ENCODE measurements around the gene GRM4. TPM values are rescaled to one million over a fixed set of nuclear protein-coding genes. Genes with fewer than 3 reads are reported as not detected.

The GRM4 gene
- total and polyA plus RNA-seq, 10 donors, result 0.02 to 0.26 (median 0.09) TPM; not detected in 3

- no peak overlapping the region for H3K27ac ChIP-seq
- TF ChIP-seq CTCF (IDR thresholded peaks at IDR 0.05 in 8 of 11, conservative IDR thresholded peaks at IDR 0.05 in 3 of 11) (no peak), POLR2A (IDR thresholded peaks at IDR 0.05) (no peak), POLR2AphosphoS5 (IDR thresholded peaks at IDR 0.05) (no peak)
- WGBS, 5 donors, result 73 to 92% (median 78%) methylated on average over 2 to 11 of the region's 11 CpGs
- intact Hi-C loops (cut with DNase I; ENCODE audit: low total_unique reads), result no loop called here
- no peaks in the 10 kb centered on the region for H3K9me3 ChIP-seq
- peaks cover 0 to 4% (median 0%) of the 10 kb centered on the region in 6 donors for H3K4me1 ChIP-seq
- no peak overlapping the region for H3K4me3 ChIP-seq
- H3K36me3 ChIP-seq, result no peaks in the 10 kb centered on the region
- peaks cover 0 to 14% (median 0%) of the 10 kb centered on the region in 7 donors for H3K27me3 ChIP-seq (replicated peaks in 1 of 7)
- DNase-seq, result no peak
Measured at GRCh38 chr6:34039943-34040342, 105.9 kb downstream of the GRM4 start.

- 62 to 79% (median 67%) methylated on average over 3 of the region's 3 CpGs for WGBS, 5 donors
- Histone ChIP-seq H3K27me3 (replicated peaks in 1 of 7) (peaks cover 0 to 14% (median 0%) of the 10 kb centered on the region in 7 donors), H3K27ac (no peak overlapping the region), H3K4me1 (no peaks in the 10 kb centered on the region), H3K9me3 (no peaks in the 10 kb centered on the region), H3K4me3 (no peak overlapping the region), H3K36me3 (no peaks in the 10 kb centered on the region)
- TF ChIP-seq POLR2AphosphoS5 (IDR thresholded peaks at IDR 0.05) (no peak), CTCF (IDR thresholded peaks at IDR 0.05 in 8 of 11, conservative IDR thresholded peaks at IDR 0.05 in 3 of 11) (no peak), POLR2A (IDR thresholded peaks at IDR 0.05) (no peak)
- DNase-seq, result no peak
- intact Hi-C loops (cut with DNase I; ENCODE audit: low total_unique reads), result no loop called here
Measured at GRCh38 chr6:34037151-34037550, 108.7 kb downstream of the GRM4 start.

DNA sequence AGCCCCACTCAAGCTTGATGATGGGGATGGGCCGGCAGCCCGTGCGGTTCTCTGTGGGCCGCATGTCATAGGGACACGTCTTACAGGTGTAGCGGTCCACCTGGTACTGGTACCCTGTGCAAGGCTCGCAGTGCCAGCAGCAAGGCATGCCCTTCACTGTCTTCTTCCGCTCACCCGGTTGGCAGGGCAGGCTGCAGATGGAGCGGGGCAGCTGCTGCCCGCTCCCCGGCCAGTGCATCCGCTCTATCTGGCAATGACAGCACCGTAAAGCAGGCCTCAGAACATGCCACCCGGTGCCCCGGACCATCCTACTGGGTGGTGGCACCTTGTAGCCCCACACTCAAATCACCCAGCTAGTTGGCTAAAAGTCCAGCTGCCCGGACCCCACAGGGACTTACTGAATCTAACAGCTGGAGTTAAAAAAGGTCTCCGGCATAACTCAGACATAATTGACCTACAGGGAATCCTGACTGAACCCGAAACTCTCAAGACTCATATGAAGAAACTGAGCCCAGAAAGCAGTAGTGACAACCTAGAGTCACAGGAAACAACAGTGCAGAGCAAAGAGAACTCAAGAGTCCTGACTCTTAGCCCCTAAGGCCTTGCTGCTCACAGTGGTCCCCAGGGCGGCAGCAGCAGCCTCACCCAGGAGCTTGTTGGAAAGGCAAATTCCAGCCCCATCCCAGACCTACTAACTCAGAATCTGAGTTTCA, 109.4 kb downstream of the GRM4 start:
- intact Hi-C loops (cut with DNase I; ENCODE audit: low total_unique reads), result no loop called here
- TF ChIP-seq POLR2A (IDR thresholded peaks at IDR 0.05) (no peak), CTCF (IDR thresholded peaks at IDR 0.05 in 8 of 11, conservative IDR thresholded peaks at IDR 0.05 in 3 of 11) (no peak), POLR2AphosphoS5 (IDR thresholded peaks at IDR 0.05) (no peak)

DNA sequence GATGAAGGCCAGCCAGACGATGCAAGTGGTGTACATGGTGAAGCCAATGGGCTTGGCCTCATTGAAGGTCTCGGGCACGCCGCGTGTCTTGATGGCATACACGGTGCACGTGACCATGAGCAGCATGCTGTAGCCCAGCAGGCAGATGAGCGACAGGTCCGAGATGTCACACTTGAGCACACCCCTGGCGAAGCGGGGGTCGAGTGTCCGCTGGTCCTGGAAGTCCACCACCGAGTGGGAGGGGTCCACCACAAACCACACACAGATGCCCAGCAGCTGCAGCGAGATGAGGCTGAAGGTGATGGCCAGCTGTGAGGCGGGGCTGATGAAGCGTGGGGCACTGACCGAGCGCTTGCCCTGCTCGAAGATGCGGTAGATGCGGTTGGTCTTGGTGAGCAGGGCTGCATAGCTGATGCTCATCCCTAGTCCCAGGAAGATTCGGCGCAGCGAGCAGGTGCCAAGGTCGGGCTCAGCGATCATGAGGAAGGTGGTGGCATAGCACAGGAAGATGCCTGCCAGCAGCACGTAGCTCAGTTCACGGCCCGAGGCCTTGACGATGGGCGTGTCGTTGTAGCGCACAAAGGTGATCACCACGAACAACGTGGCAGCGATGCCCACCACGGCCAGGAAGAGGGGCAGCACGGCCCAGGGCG, 110.1 kb downstream of the GRM4 start:
- no peak for DNase-seq
- Histone ChIP-seq H3K4me3 (no peak overlapping the region), H3K9me3 (no peaks in the 10 kb centered on the region), H3K36me3 (no peaks in the 10 kb centered on the region), H3K27ac (no peak overlapping the region), H3K4me1 (no peaks in the 10 kb centered on the region), H3K27me3 (replicated peaks in 1 of 7) (peaks cover 0 to 14% (median 0%) of the 10 kb centered on the region in 7 donors)
- no peak for TF ChIP-seq POLR2A (IDR thresholded peaks at IDR 0.05)
- TF ChIP-seq CTCF (IDR thresholded peaks at IDR 0.05 in 8 of 11, conservative IDR thresholded peaks at IDR 0.05 in 3 of 11), result no peak
- TF ChIP-seq POLR2AphosphoS5 (IDR thresholded peaks at IDR 0.05), result no peak
- intact Hi-C loops (cut with DNase I; ENCODE audit: low total_unique reads), result no loop called here
- WGBS, 5 donors, result 86 to 91% (median 90%) methylated on average over 30 to 40 of the region's 40 CpGs

More for the DNA sequence above, 109.4 kb downstream of the GRM4 start:
- Histone ChIP-seq H3K4me1 (no peaks in the 10 kb centered on the region), H3K4me3 (no peak overlapping the region), H3K36me3 (no peaks in the 10 kb centered on the region), H3K27ac (no peak overlapping the region), H3K27me3 (replicated peaks in 1 of 7) (peaks cover 0 to 14% (median 0%) of the 10 kb centered on the region in 7 donors), H3K9me3 (no peaks in the 10 kb centered on the region)
- 84 to 93% (median 91%) methylated on average over 18 to 20 of the region's 20 CpGs for WGBS, 5 donors
- DNase-seq, result no peak
